GM06990 (cell line): ENCODE measurements around the gene ACOT12.

Source experiments
- DNase-seq: peaks from one replicate; pipeline ENCODE4 v3.0.0-alpha.2; 2011; ENCODE audit not compliant: insufficient read length; ENCODE audit errors: extremely low read depth
- H3K27me3 ChIP-seq: replicated peaks from 2 replicates; pipeline ENCODE4 v1.6.0; 2011; ENCODE audit warnings: low read length; ENCODE audit not compliant: control insufficient read depth, insufficient read depth
- H3K36me3 ChIP-seq: 2 replicates; pipeline ENCODE4 v1.5.1; 2011; ENCODE audit warnings: low read length; ENCODE audit not compliant: control insufficient read depth, insufficient read depth
- H3K4me3 ChIP-seq: replicated peaks from 2 replicates; pipeline ENCODE4 v1.5.1; 2011; ENCODE audit warnings: low read depth, mild to moderate bottlenecking, control low read depth, low read length
- TF ChIP-seq, protein P1 (sequence below): IDR thresholded peaks from 2 replicates; pipeline ENCODE4 v1.5.1; 2011; ENCODE audit warnings: low read length, control low read depth, mild to moderate bottlenecking, inconsistent platforms; ENCODE audit not compliant: insufficient read depth, poor library complexity, severe bottlenecking

ACOT12 gene

GRCh38 chr5:81397176-81397575 lies 3.2 kb upstream of the ACOT12 start:
- DNase-seq = no peak
- H3K4me3 ChIP-seq = no peak overlapping the region
- TF ChIP-seq, protein P1, sequence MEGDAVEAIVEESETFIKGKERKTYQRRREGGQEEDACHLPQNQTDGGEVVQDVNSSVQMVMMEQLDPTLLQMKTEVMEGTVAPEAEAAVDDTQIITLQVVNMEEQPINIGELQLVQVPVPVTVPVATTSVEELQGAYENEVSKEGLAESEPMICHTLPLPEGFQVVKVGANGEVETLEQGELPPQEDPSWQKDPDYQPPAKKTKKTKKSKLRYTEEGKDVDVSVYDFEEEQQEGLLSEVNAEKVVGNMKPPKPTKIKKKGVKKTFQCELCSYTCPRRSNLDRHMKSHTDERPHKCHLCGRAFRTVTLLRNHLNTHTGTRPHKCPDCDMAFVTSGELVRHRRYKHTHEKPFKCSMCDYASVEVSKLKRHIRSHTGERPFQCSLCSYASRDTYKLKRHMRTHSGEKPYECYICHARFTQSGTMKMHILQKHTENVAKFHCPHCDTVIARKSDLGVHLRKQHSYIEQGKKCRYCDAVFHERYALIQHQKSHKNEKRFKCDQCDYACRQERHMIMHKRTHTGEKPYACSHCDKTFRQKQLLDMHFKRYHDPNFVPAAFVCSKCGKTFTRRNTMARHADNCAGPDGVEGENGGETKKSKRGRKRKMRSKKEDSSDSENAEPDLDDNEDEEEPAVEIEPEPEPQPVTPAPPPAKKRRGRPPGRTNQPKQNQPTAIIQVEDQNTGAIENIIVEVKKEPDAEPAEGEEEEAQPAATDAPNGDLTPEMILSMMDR = no peak
- no peaks in the 10 kb centered on the region for H3K36me3 ChIP-seq
- H3K27me3 ChIP-seq = no peaks in the 10 kb centered on the region; the same call in 1 of the 2 replicates

- TF ChIP-seq, protein P1 = no peak
- Histone ChIP-seq H3K4me3 (no peak overlapping the region), H3K27me3 (no peaks in the 10 kb centered on the region; the same call in 1 of the 2 replicates), H3K36me3 (no peaks in the 10 kb centered on the region)
- DNase-seq = no peak
These were observed 1.3 kb upstream of the ACOT12 start for GRCh38 chr5:81395262-81395661.

DNA sequence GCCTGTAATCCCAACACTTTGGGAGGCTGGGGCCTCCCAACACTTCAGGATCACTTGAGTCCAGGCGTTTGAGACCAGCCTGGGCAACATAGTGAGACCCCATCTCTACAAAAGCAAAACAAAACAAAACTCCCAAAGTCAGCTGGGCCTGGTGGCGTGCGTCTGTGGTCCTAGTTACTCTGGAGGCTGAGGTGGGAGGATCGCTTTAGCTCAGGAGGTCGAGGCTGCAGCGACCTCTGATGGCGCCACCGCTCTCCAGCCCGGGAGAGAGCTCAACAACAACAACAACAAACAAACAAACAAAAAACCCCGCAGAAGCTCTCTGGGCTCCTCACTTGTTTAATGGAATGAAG lies 528 bp downstream of the ACOT12 start:
- no peaks in the 10 kb centered on the region for H3K36me3 ChIP-seq
- DNase-seq = no peak
- no peak overlapping the region for H3K4me3 ChIP-seq
- TF ChIP-seq, protein P1 = no peak
- H3K27me3 ChIP-seq = no peaks in the 10 kb centered on the region; the same call in 1 of the 2 replicates

- DNase-seq = no peak
- Histone ChIP-seq H3K36me3 (no peaks in the 10 kb centered on the region), H3K4me3 (no peak overlapping the region), H3K27me3 (no peaks in the 10 kb centered on the region; the same call in 1 of the 2 replicates)
- TF ChIP-seq, protein P1 = no peak
These were observed 4.9 kb downstream of the ACOT12 start for GRCh38 chr5:81389025-81389424.

- Histone ChIP-seq H3K27me3 (no peaks in the 10 kb centered on the region), H3K4me3 (no peak overlapping the region), H3K36me3 (no peaks in the 10 kb centered on the region)
- no peak for DNase-seq
- TF ChIP-seq, protein P1 = no peak
These were observed 5.8 kb downstream of the ACOT12 start for GRCh38 chr5:81388169-81388568.

GRCh38 chr5:81383867-81384266 lies 10.1 kb downstream of the ACOT12 start:
- TF ChIP-seq, protein P1 = no peak
- Histone ChIP-seq H3K27me3 (no peaks in the 10 kb centered on the region), H3K36me3 (no peaks in the 10 kb centered on the region), H3K4me3 (no peak overlapping the region)
- no peak for DNase-seq
